22Rv1 (cell line): ENCODE data around the gene RAB26.

Experiments
- H3K27ac ChIP-seq: fragments of 450-650 bp; 2 replicates; pipeline ENCODE4 v1.5.1; 2017
- ZFX ChIP-seq: fragments of 450-650 bp; IDR thresholded peaks from 2 replicates; pipeline ENCODE4 v1.6.1; 2017; ENCODE audit warnings: antibody characterized with exemption, borderline replicate concordance
- TF ChIP-seq, protein P1 (sequence below): fragments of 450-650 bp; IDR thresholded peaks from 2 replicates; pipeline ENCODE4 v1.5.1; 2017; ENCODE audit warnings: mild to moderate bottlenecking

RAB26 gene

DNA sequence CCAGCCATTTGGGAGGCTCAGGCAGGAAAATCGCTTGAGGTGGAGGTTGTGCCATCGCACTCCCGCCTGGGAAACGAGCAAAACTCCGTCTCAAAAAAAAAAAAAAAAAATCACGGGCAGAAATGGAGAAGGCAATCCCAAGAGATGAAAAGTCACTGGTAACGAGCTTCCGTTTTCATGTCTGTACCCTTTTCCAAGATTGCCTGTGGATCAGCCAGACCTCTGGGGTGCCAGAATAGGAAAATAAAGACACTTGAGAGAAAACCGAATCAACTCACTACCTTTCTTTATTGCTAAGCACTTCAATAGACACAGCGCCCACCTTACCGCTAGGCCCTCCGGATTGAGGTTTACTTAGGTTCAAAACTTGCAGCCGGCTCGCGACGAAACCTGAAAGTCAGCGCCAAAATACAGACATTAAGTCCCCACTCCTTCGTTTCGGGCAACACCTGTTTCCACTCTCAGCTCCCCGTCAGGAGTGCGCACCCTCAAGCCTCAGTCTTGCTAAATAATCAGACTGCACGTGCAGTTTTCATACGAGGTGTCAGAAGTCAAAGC is 6.2 kb downstream of the RAB26 start:
- peak overlapping the region; percentile 94 for H3K27ac ChIP-seq
- no peak for TF ChIP-seq ZFX
- TF ChIP-seq, protein P1, sequence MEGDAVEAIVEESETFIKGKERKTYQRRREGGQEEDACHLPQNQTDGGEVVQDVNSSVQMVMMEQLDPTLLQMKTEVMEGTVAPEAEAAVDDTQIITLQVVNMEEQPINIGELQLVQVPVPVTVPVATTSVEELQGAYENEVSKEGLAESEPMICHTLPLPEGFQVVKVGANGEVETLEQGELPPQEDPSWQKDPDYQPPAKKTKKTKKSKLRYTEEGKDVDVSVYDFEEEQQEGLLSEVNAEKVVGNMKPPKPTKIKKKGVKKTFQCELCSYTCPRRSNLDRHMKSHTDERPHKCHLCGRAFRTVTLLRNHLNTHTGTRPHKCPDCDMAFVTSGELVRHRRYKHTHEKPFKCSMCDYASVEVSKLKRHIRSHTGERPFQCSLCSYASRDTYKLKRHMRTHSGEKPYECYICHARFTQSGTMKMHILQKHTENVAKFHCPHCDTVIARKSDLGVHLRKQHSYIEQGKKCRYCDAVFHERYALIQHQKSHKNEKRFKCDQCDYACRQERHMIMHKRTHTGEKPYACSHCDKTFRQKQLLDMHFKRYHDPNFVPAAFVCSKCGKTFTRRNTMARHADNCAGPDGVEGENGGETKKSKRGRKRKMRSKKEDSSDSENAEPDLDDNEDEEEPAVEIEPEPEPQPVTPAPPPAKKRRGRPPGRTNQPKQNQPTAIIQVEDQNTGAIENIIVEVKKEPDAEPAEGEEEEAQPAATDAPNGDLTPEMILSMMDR = no peak

DNA sequence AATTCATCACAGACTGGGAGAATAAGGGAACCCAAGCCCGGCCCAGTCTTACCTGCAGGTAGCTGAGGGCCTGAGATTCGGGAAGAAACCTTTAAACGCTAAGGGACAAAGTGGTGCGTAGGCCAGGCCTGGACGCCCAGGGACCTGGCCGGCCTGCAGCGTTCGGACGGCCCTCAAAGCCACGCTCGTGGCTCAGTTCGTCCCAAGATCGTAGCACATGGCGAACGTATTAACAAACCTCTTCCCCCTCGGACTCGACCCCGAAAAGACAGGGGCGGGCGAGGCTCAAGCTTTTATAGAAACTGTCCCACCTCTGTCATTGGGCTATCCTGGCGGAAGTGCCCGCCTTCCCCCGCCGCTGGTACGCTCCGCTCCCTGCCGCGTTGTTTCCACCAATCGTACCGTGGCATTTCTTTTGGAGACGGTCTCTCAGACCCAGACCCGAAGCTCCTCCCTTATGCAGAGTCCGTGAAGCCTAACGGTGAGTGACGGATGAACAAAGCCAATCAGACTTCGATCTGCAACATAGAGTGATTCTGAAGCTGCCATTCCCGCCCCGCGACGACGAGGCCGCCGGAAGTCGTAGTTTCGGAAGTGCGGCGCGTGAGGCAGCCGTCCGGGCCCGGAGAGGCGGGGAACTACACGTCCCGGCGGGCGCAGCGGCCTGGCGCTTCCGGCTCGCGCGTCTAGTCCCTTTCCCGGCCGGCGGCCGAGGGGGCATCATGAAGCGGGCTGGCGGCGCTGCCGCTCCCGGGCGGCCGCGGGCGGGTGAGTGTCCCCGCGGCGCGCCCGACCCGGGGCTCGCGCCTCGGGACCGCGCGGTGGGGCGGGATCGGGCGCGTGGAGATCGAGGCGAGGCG is 6.9 kb downstream of the RAB26 start, which contains the start of gene TRAF7:
TSS of gene TRAF7 (plus strand) at position 692 of the 860 bp plus-strand sequence. CDS start 8,139 bp downstream, outside the sequence.
- H3K27ac ChIP-seq = peak within 1 kb of the TSS; percentile 94
- no peak for TF ChIP-seq ZFX

DNA sequence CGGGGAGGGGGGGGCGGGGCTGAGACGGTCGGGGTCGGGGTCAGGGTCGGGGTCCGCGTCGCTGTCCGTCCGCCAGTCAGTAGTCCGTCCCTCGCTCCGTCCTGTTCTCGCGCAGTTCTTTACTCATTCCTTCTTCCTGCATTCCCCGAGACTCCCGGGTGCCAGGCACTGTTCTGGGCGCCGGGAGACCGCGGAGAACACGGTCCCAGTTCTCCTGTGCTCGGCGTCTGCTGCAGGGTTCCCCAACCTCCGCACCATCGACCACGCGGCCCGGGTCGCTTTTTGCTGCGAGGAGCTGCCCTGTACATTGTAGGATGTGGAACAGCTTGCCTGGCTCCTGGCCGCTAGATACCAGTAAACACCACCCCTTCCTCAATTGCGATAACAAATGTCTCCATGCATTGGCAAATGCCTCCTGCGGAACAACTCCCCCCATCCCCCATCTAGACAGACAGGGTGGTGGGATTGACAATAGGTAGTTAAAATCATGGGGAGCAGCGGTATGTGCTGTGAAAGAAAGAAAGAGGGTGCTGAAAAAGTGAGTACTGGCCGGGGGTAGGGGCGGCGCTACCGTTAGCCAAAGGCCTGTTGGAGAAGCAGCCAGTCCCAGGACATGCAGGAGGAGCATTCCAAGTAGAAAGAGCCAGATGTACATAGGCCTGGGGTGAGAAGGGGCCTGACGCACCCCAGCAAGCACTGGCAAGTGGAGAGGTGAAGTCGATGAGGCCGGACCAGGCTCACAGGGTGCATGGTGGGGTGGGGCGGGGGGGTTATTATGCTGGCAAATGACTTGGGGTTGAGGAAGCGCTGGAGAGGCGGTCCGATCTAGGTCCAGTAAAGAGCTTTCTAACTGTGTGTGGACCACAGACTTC is 7.8 kb downstream of the RAB26 start:
- TF ChIP-seq, protein P1 = no peak
- TF ChIP-seq ZFX = no peak
- peak overlapping the region; percentile 94 for H3K27ac ChIP-seq

DNA sequence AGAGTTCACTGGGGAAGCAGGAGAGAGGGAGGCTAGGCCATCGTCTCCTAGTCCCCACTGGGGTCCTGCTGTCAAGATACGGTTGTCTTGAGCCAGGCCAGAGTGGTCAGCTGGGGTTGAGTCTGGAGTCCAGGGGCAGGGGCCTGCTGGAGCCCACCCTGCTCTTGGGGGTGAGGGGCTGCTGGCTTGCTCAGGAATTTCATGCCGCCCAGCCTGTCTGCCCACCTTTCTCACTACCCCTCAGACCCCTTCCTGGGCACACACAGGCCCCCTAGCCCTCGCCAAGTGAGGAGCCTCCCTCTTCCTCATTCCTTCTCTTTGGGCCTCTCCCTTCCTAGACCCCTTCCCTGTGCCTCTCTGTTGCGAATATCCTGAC is 8.4 kb downstream of the RAB26 start:
- H3K27ac ChIP-seq = peak overlapping the region; percentile 94
- TF ChIP-seq, protein P1 = no peak

DNA sequence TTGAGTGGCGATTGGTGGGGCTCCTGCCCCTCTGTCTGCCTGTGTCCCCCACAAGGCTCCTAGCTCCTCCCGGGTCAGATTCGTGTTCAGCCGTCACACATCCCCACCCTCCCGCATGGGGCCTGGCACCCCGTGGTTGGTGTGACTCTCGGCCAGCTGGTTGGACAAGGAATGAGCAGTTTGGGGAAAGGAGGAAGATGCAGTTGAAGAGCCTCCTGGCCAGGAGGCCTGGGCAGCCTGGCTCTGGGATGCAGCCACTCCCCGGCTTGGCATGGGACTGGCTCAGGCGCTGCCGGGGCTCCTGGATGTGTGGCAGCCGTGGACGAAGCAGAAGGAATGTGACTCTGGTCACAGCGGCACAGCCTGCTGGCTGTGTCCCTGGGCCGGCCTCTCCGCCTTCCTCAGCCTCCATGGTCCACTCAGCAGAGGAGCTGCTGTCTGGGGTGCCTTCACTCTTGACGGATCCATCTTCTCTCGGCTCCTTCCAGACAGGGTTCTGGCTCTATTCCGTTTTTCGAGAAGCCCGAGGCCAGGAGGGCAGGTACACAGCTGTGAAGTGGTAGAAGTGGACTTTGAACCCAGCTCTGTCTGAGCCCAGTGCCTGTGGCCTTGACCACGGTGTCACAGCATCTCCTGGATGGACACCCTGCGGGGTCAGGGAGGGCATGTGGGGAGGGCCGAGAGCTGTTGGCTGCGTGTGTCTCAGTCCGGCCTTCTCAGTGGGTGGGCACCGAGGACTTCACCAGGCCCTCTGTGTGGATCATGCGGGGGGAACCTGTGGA is 9.2 kb downstream of the RAB26 start:
- TF ChIP-seq ZFX = no peak
- TF ChIP-seq, protein P1 = no peak
- peak overlapping the region; percentile 94 for H3K27ac ChIP-seq

DNA sequence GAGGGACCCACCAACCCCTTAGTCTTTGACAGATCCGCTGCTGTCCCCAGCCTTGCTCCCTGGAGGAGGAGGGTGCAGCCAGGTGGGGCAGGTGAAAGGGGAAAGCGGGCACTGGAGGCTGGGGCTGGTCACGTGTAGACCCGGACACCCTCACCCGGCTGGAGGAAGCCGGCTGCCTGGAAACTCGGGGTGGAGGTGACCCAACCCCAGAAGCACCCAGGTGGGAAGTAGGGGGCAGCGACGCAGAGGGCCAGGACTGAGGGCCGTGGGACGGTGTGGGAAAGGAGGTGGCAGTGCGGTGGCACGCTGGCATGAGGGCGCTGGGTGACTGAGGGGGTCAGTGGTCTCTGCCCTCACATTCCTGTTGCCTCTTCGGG is 9.8 kb downstream of the RAB26 start:
- peak overlapping the region; percentile 94 for H3K27ac ChIP-seq

More for the DNA sequence above, 9.8 kb downstream of the RAB26 start:
- TF ChIP-seq, protein P1 = no peak
- TF ChIP-seq ZFX = no peak
